ENCODE data around the gene PNMA8C.

Gene PNMA8C

GRCh38 chr19:46394402-46394797 lies 34.3 kb downstream of the PNMA8C start:
- Histone ChIP-seq H3K27ac (ENCODE audit: low read length) (no peak overlapping the region), H3K4me1 (ENCODE audit: insufficient read depth, low read length) (no peaks in the 10 kb centered on the region), H4K20me1 (ENCODE audit: insufficient read depth, low read length) (peaks cover 14% of the 10 kb centered on the region), H3K27me3 (ENCODE audit: insufficient read depth, low read length, poor library complexity) (no peaks in the 10 kb centered on the region), H2AFZ (ENCODE audit: low read depth, low read length) (no peak overlapping the region), H3K9me3 (ENCODE audit: insufficient read depth, low read length, severe bottlenecking) (no peaks in the 10 kb centered on the region), H3K4me2 (ENCODE audit: insufficient read depth, low read length) (no peak overlapping the region), H3K36me3 (ENCODE audit: insufficient read depth, low read length) (peaks cover 27% of the 10 kb centered on the region), H3K9ac (ENCODE audit: low read depth, low read length) (no peak overlapping the region), H3K4me3 (ENCODE audit: low read depth in 1 of 2, low read length in 2 of 2) (no peak overlapping the region), H3K79me2 (ENCODE audit: insufficient read depth, low read length) (no peaks in the 10 kb centered on the region)
- ATAC-seq (ENCODE audit: insufficient read depth, low read depth): no peak
- DNase-seq: no peak
- no peak for TF ChIP-seq CTCF (IDR thresholded peaks at IDR 0.05; ENCODE audit: borderline replicate concordance, extremely low read depth, low read length, poor library complexity, severe bottlenecking)
- no peak for TF ChIP-seq EZH2 (IDR thresholded peaks at IDR 0.05; ENCODE audit: borderline replicate concordance, low read depth, low read length, severe bottlenecking)

- Histone ChIP-seq H3K4me2 (ENCODE audit: insufficient read depth, low read length) (no peak overlapping the region), H3K4me1 (ENCODE audit: insufficient read depth, low read length) (no peaks in the 10 kb centered on the region), H3K79me2 (ENCODE audit: insufficient read depth, low read length) (no peaks in the 10 kb centered on the region), H3K9ac (ENCODE audit: low read depth, low read length) (no peak overlapping the region), H3K36me3 (ENCODE audit: insufficient read depth, low read length) (peaks cover 34% of the 10 kb centered on the region), H3K9me3 (ENCODE audit: insufficient read depth, low read length, severe bottlenecking) (no peaks in the 10 kb centered on the region), H3K27ac (ENCODE audit: low read length) (no peak overlapping the region), H3K27me3 (ENCODE audit: insufficient read depth, low read length, poor library complexity) (no peaks in the 10 kb centered on the region), H3K4me3 (ENCODE audit: low read depth in 1 of 2, low read length in 2 of 2) (no peak overlapping the region), H2AFZ (ENCODE audit: low read depth, low read length) (no peak overlapping the region), H4K20me1 (ENCODE audit: insufficient read depth, low read length) (peaks cover 16% of the 10 kb centered on the region)
- no peak for ATAC-seq (ENCODE audit: insufficient read depth, low read depth)
- TF ChIP-seq EZH2 (IDR thresholded peaks at IDR 0.05; ENCODE audit: borderline replicate concordance, low read depth, low read length, severe bottlenecking): no peak
- no peak for TF ChIP-seq CTCF (IDR thresholded peaks at IDR 0.05; ENCODE audit: borderline replicate concordance, extremely low read depth, low read length, poor library complexity, severe bottlenecking)
- DNase-seq: no peak
Measured at GRCh38 chr19:46393456-46394401, 35.0 kb downstream of the PNMA8C start.

GRCh38 chr19:46392837-46393236 lies 35.9 kb downstream of the PNMA8C start:
- no peaks in the 10 kb centered on the region for H3K4me1 ChIP-seq (ENCODE audit: insufficient read depth, low read length)
- H3K27ac ChIP-seq (ENCODE audit: low read length): no peak overlapping the region
- H3K9ac ChIP-seq (ENCODE audit: low read depth, low read length): no peak overlapping the region
- ATAC-seq (ENCODE audit: insufficient read depth, low read depth): no peak
- H2AFZ ChIP-seq (ENCODE audit: low read depth, low read length): no peak overlapping the region
- H3K4me3 ChIP-seq (ENCODE audit: low read depth in 1 of 2, low read length in 2 of 2): no peak overlapping the region
- H4K20me1 ChIP-seq (ENCODE audit: insufficient read depth, low read length): peaks cover 19% of the 10 kb centered on the region
- no peak for TF ChIP-seq CTCF (IDR thresholded peaks at IDR 0.05; ENCODE audit: borderline replicate concordance, extremely low read depth, low read length, poor library complexity, severe bottlenecking)
- TF ChIP-seq EZH2 (IDR thresholded peaks at IDR 0.05; ENCODE audit: borderline replicate concordance, low read depth, low read length, severe bottlenecking): no peak
- no peak overlapping the region for H3K4me2 ChIP-seq (ENCODE audit: insufficient read depth, low read length)
- no peak for DNase-seq
- H3K36me3 ChIP-seq (ENCODE audit: insufficient read depth, low read length): peaks cover 43% of the 10 kb centered on the region
- no peaks in the 10 kb centered on the region for H3K9me3 ChIP-seq (ENCODE audit: insufficient read depth, low read length, severe bottlenecking)
- no peaks in the 10 kb centered on the region for H3K27me3 ChIP-seq (ENCODE audit: insufficient read depth, low read length, poor library complexity)
- H3K79me2 ChIP-seq (ENCODE audit: insufficient read depth, low read length): no peaks in the 10 kb centered on the region

All from DND-41 (cell line).